ENCODE measurements around the gene HS3ST3A1.
A peak's percentile ranks its signal among the peaks of the same experiment; 100 is the strongest.

Gene HS3ST3A1

DNA sequence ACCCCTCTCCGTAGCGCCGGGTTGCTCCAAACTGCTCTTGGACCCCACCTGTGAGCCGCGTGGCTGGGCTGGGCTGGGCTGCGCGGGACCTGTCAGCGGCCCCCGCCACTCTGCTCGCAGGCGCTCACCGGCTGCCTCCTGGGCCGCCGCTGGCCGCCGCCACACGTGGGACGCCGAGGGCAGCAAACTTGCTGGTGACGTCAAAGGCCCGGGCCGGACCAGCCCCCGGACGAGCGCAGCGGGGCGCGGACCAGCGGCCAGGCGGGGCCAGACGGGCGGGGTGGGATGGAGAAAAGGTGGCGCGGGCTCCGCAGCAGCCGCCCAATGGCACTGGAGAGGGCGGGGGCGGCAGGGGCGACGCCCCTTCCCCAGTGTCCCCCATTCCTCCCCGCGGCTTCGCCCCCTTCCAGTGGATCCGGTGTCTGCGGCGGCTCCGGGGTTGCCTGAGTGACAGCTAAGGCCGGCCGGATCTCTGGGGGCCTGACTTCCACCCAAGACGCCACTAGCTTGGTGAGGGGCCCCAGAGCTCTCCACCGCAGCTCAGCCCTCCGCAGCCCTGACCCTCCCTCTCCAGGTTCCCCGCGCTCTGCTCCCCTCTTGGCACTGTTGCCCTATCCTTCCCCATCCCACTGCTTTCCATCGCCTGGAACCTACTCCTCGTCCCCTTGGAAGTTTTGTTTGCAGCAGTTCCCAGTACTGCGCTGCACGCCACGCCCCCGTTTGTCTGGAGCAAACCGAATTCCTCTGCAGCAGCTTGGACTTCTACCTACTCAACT, at the start of gene HS3ST3A1:
Gene HS3ST3A1 (minus strand): TSS at position 154 of the 776 bp plus-strand sequence. CDS start 800 bp downstream, outside the sequence.
- Histone ChIP-seq H3K27me3 (ENCODE audit: control insufficient read depth, insufficient read depth, low read length) (peaks cover 10% of the 10 kb centered on the region), H3K9ac (no peak within 1 kb of the TSS)

GRCh38 chr17:13650096-13650675, 48.5 kb upstream of the HS3ST3A1 start:
- Histone ChIP-seq H3K9me3 (ENCODE audit: control insufficient read depth, low read length) (no peaks in the 10 kb centered on the region), H3K4me2 (ENCODE audit: low read length) (no peak overlapping the region), H3K9ac (no peak overlapping the region), H3K4me3 (ENCODE audit: low read depth, low read length) (no peak overlapping the region), H2AFZ (no peak overlapping the region), H3K27ac (no peak overlapping the region), H3K36me3 (ENCODE audit: control insufficient read depth, insufficient read depth, low read length) (no peaks in the 10 kb centered on the region), H3K79me2 (no peaks in the 10 kb centered on the region), H3K27me3 (ENCODE audit: control insufficient read depth, insufficient read depth, low read length) (no peaks in the 10 kb centered on the region), H3K4me1 (no peaks in the 10 kb centered on the region)
- TF ChIP-seq CTCF (IDR thresholded peaks at IDR 0.05), result no peak

More for the DNA sequence above, at the start of gene HS3ST3A1:
- Histone ChIP-seq H3K4me1 (no peaks in the 10 kb centered on the region), H3K36me3 (ENCODE audit: control insufficient read depth, insufficient read depth, low read length) (no peaks in the 10 kb centered on the region), H3K4me2 (ENCODE audit: low read length) (peak within 1 kb of the TSS; percentile 55), H3K79me2 (no peaks in the 10 kb centered on the region), H3K27ac (no peak within 1 kb of the TSS), H3K9me3 (ENCODE audit: control insufficient read depth, low read length) (no peaks in the 10 kb centered on the region), H2AFZ (peak within 1 kb of the TSS; percentile 64), H3K4me3 (ENCODE audit: low read depth, low read length) (no peak within 1 kb of the TSS)
- TF ChIP-seq CTCF (IDR thresholded peaks at IDR 0.05), result no peak

DNA sequence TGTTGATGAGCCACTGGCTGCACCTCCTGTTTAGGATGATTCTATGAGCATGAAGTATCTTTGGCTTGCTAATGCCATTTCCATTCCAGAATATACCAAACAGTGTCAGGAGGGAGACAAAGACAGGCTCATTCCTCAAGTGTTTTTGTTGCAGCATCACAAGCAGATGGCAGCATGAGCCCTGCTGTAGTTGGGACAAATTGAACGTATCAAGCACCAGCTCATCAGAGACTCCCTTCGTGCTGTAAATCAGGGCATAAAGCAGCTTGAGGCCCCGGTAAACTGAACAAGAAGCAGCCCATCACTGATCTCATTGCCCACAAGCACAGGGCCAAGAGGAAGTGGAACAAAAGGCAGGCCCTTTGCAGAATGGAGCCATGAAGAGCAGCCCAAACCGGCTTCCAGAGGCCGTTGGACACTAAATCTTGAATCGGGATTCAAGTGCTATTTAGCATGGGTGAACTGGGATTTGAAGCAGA, 45.9 kb upstream of the HS3ST3A1 start:
- no peak overlapping the region for H3K4me2 ChIP-seq (ENCODE audit: low read length)
- H3K9ac ChIP-seq, result no peak overlapping the region
- no peaks in the 10 kb centered on the region for H3K79me2 ChIP-seq
- no peaks in the 10 kb centered on the region for H3K9me3 ChIP-seq (ENCODE audit: control insufficient read depth, low read length)
- H2AFZ ChIP-seq, result no peak overlapping the region
- no peak overlapping the region for H3K4me3 ChIP-seq (ENCODE audit: low read depth, low read length)
- H3K27me3 ChIP-seq (ENCODE audit: control insufficient read depth, insufficient read depth, low read length), result no peaks in the 10 kb centered on the region
- no peak overlapping the region for H3K27ac ChIP-seq
- TF ChIP-seq CTCF (IDR thresholded peaks at IDR 0.05), result no peak
- no peaks in the 10 kb centered on the region for H3K4me1 ChIP-seq
- no peaks in the 10 kb centered on the region for H3K36me3 ChIP-seq (ENCODE audit: control insufficient read depth, insufficient read depth, low read length)

DNA sequence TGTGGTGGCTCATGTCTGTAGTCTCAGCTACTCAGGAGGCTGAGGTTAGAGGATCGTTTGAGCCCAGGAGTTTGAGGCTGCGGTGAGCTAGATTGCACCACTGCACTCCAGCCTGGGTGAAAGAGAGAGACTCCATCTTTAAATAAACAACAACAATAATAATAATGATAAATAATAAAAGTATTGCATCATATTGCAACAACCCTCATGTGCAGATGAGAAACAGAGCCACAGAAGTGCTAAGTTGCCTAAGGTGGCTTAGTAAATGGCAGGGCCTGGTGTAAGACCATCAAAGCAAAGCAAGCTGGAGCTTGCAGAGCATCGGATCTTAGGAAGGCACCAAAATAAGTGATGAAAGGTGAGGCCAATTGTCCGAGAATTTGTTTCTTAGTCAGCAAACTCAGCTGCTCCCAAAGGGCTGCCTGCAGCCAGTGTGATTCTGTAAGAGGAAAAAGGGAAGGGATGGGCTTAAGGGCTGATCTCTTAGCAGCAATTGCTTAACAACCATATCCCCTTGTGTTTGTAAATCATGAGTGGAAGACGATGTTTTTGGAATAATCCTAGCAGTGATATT, 45.3 kb upstream of the HS3ST3A1 start:
- H3K4me1 ChIP-seq, result no peaks in the 10 kb centered on the region
- TF ChIP-seq CTCF (IDR thresholded peaks at IDR 0.05), result no peak
- H3K9ac ChIP-seq, result no peak overlapping the region
- no peaks in the 10 kb centered on the region for H3K36me3 ChIP-seq (ENCODE audit: control insufficient read depth, insufficient read depth, low read length)
- no peak overlapping the region for H3K4me3 ChIP-seq (ENCODE audit: low read depth, low read length)
- no peaks in the 10 kb centered on the region for H3K27me3 ChIP-seq (ENCODE audit: control insufficient read depth, insufficient read depth, low read length)
- no peaks in the 10 kb centered on the region for H3K9me3 ChIP-seq (ENCODE audit: control insufficient read depth, low read length)
- H2AFZ ChIP-seq, result no peak overlapping the region
- H3K4me2 ChIP-seq (ENCODE audit: low read length), result no peak overlapping the region
- no peak overlapping the region for H3K27ac ChIP-seq
- no peaks in the 10 kb centered on the region for H3K79me2 ChIP-seq
